ENCODE data around the gene DSCAM.

- TF ChIP-seq POLR2AphosphoS5 (IDR thresholded peaks at IDR 0.05) (no peak), CTCF (IDR thresholded peaks at IDR 0.05 in 8 of 11, conservative IDR thresholded peaks at IDR 0.05 in 3 of 11) (no peak)
Observed at GRCh38 chr21:40827509-40827908, 19.4 kb downstream of the DSCAM start.

Measured in spleen (tissue), 7 donors.